ENCODE measurements around the gene CDC42BPB.

CDC42BPB gene

GRCh38 chr14:102889615-102890014, 167.7 kb downstream of the CDC42BPB start:
- DNase-seq = no peak

- DNase-seq = no peak
These were observed 168.6 kb downstream of the CDC42BPB start for GRCh38 chr14:102888748-102889147.

GRCh38 chr14:102885737-102886447, 171.5 kb downstream of the CDC42BPB start:
- no peak for DNase-seq

GRCh38 chr14:102883554-102883953, 173.8 kb downstream of the CDC42BPB start:
- no peak for DNase-seq

- no peak for DNase-seq
These were observed 174.2 kb downstream of the CDC42BPB start for GRCh38 chr14:102883089-102883541.

Data from activated gamma-delta T cell (primary cell).